ENCODE data around the gene NT5C1B. TPM values are rescaled to one million over a fixed set of nuclear protein-coding genes. Genes with fewer than 3 reads are reported as not detected.

NT5C1B gene
- total RNA-seq, result not detected in 2 replicates

DNA sequence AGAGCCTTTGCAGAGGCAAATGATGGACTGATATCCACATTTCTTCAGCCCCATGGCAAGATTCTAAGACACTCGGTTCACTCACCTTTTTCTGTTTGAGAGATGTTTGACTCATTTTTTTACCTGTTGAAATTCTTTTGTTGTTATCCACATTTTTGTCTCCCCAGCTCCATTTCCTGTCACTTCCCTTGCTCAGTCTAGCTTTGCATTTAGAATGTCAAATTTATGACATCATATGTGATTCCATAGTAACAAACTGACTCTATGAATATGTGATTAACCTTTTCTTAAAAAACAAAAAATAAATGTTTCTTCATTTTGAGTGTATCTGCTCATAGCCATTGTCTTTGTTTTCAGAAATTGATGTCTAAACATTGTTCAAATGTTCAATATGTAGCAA is at the start of gene NT5C1B:
NT5C1B (minus strand) TSS at position 216 of the 400 bp plus-strand sequence; CDS start at position 115, 101 bp downstream.

DNA sequence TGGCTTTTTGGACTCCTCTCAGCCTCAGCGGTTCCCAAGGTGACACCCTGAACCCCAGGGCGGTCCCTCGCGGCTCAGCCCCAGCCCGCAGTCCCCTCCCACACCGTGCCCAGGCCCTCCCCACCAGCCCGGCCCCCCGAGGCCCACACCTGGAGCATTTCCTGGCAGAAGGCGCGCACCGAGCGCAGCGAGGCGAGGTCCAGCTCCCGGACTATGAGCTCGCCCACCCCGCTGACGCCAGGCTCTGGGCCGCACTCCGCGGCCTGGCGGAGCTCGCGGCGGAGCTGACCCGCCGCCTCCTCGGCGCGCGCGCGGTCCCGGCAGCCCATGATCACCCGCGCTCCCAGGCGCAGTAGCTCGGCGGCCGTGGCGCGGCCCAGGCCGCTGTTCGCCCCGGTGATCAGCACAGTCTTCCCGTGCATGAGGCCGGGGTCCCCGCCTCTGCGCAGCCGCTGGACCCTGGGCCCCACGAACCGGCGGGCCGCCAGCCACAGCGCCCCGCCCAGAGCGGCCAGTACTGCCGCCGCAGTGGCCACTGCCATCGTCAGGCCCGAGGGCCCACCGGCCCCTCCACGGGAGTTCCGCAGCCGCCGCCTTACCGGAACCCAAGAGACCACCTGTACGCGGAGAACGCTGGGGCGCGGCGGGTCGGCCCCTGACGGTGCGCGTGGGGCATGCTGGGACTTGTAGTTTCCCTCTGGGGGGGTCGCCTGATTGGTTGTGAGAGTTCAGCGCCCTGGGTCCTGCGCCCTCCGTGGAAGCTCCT is 29.2 kb downstream of the NT5C1B start, which contains the start of gene RDH14:
RDH14 (minus strand) TSS at position 623 of the 766 bp plus-strand sequence; CDS start at position 542, 81 bp downstream.

Small RNA genes within 50 kb of the gene (small RNA-seq; reads per million reads assigned to genes)
- not detected for gene RNU6-1215P

Other genes with a start within 250 kb of the NT5C1B start
- 20.1 and 25.1 TPM in 2 replicates for gene RDH14, start 28.9 kb downstream of the NT5C1B start, total RNA-seq